ENCODE data around the gene XPOT. TPM values are rescaled to one million over a fixed set of nuclear protein-coding genes. Genes with fewer than 3 reads are reported as not detected.

The XPOT gene
- polyA plus RNA-seq, 4 donors = 56.9 to 73.9 (median 69.0) TPM

Other genes starting within 250 kb of the XPOT start
- gene KICS2, start 182.1 kb upstream of the XPOT start, polyA plus RNA-seq (ENCODE audit: insufficient read length in 4 of 4) = 1 to 10 TPM; 5.0 to 6.3 (median 5.8) TPM
- gene C12orf56, start 13.6 kb upstream of the XPOT start, polyA plus RNA-seq (ENCODE audit: insufficient read length in 4 of 4) = 1 to 10 TPM in 3 of 4 donors, under 1 TPM in 1; 0.92 to 1.4 (median 1.2) TPM
- 10 to 100 TPM; 18.2 to 24.0 (median 23.8) TPM for gene TBK1, start 47.7 kb downstream of the XPOT start, polyA plus RNA-seq (ENCODE audit: insufficient read length in 4 of 4)
- 10 to 100 TPM; 18.0 to 23.6 (median 23.1) TPM for gene RASSF3, start 206.1 kb downstream of the XPOT start, polyA plus RNA-seq (ENCODE audit: insufficient read length in 4 of 4)

All from right renal pelvis (tissue), 4 donors.